GM18511 (cell line): ENCODE data around the gene GPER1.
"Not testable (repeated sequence)": the region's sequence is repeated elsewhere in the genome, so short reads cannot be mapped to it uniquely, and the experiment has no call there.

Experiments used
- ATAC-seq: cut with Tn5 transposase; IDR thresholded peaks from one replicate; pipeline ENCODE4 v1.9.1; 2021; ENCODE audit warnings: mild to moderate bottlenecking, moderate library complexity; ENCODE audit not compliant: unreplicated experiment

Gene GPER1

GRCh38 chr7:1068013-1068412, 19.9 kb upstream of the GPER1 start:
- ATAC-seq, result no peak

- ATAC-seq, result no peak
Measured at GRCh38 chr7:1068619-1069018, 19.3 kb upstream of the GPER1 start.

- no peak for ATAC-seq
Measured at GRCh38 chr7:1070544-1071011, 17.3 kb upstream of the GPER1 start.

- no peak for ATAC-seq
Measured at GRCh38 chr7:1071731-1072254, 16.1 kb upstream of the GPER1 start.

GRCh38 chr7:1073142-1073977, 14.6 kb upstream of the GPER1 start:
- ATAC-seq, result no peak

GRCh38 chr7:1074018-1074417, 13.9 kb upstream of the GPER1 start:
- not testable (repeated sequence) for ATAC-seq

- no peak for ATAC-seq
Measured at GRCh38 chr7:1074593-1075431, 13.1 kb upstream of the GPER1 start.

- ATAC-seq, result no peak
Measured at GRCh38 chr7:1076184-1077072, 11.5 kb upstream of the GPER1 start.

GRCh38 chr7:1078519-1078918, 9.4 kb upstream of the GPER1 start:
- no peak for ATAC-seq

- ATAC-seq, result no peak
Measured at GRCh38 chr7:1078985-1079384, 8.9 kb upstream of the GPER1 start.

GRCh38 chr7:1079546-1079945, 8.4 kb upstream of the GPER1 start:
- no peak for ATAC-seq

- ATAC-seq, result no peak
Measured at GRCh38 chr7:1080252-1080920, 7.5 kb upstream of the GPER1 start.

GRCh38 chr7:1080921-1081255, 7.0 kb upstream of the GPER1 start:
- ATAC-seq, result no peak

GRCh38 chr7:1081336-1081735, 6.6 kb upstream of the GPER1 start:
- no peak for ATAC-seq

- no peak for ATAC-seq
Measured at GRCh38 chr7:1081931-1082401, 5.9 kb upstream of the GPER1 start.

GRCh38 chr7:1083729-1084657, 3.9 kb upstream of the GPER1 start:
- ATAC-seq, result no peak

GRCh38 chr7:1085266-1085665, 2.6 kb upstream of the GPER1 start:
- ATAC-seq, result no peak

GRCh38 chr7:1085910-1086421, 1.9 kb upstream of the GPER1 start:
- ATAC-seq, result no peak
